ENCODE results near the gene KRTAP3-3.

Gene KRTAP3-3

DNA sequence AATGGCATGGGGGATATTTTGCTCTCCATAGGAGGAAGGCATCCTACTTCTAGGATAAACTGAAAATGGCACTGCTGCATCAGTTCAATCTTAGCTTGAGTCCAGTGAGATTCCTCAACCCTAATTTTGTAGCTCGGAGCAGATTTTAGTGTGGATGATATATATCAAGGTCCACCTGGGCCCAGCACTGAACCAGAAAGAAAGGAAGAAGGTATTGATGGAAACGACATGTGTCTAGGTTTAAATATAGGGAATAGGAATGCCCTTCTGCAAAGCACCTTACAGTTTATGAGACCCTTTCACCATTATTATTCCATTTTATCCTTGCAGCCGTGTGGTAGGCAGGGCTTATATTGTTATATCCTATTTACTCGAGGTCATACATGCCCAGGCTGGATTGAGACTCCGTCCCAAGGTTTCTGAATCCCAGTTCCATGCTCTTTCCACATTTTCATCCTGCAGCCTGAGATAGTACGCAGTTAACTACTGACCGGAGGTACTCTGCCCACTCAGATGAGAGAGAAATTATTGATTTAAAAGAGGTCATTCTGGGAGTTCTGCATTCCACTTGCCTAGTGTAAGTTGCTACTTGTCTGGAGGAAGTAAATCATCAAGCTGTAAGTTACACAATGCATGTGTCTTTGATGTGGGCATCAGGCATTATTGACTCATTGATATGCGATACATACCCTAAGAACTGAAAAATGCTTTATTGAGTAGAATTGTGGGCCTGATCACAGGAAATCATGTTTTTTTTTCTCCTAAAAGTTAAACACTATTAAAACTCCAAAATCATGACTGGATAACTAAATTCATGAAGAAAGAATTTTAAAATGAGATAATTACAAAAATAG, 37.3 kb downstream of the KRTAP3-3 start:
- no peak for DNase-seq

DNA sequence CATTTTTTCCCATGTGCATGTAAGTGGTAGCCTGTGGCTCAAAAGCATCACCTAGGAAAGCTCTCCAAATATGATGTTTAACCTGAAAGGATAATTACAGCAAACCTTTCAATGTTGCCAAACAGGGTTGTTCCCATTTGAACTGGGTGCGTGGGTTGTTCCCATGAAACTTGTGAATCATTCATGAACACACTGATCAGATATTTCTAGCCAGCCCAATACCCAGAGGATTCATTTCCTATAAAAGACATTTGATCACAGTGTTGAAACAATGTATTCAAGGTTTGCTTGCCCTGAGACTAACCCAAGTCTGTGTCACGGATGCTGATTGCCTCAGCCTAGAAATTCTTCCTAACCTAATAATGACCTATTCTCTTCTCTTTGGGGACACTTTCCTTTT, 40.1 kb downstream of the KRTAP3-3 start:
- DNase-seq: peak in 1 of 2 donors; percentile 11

DNA sequence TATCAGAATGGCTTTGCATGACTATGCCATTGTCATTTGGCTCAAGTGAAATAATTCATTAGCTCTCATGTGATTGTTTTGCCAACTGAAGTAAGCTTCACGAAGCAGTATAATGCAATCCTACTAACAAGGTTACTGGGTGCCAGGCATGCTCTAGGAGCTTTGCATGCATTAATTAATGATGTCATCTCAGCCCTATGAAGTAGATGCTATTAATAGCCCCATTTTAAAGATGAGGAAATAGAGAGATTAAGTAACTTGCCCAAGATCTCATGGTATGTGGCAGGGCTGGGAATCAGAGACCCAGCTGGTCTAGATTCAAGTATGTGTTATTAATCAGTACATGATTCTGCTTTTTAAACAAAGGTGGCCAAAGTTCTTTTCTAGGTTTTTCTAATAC, 41.3 kb downstream of the KRTAP3-3 start:
- no peak for DNase-seq

DNA sequence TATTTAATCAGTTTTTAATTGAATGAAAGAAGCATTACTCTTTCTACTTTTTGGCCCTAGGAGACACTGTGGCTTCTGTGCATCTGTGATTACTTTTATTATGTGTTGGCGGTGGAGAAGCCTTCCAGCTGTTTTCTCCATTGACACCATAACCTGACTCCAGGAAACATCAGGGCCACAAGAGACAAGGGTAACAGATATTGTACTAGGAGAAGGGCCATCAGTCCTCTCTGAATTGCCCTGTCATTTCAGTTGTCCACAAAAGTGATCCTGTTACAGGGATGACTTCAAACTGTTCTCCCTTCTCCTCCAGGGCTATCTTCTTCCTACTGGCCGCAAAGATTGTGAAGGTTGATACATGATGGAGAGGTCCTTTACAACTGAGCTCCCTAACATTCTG, 41.8 kb downstream of the KRTAP3-3 start:
- DNase-seq: no peak

DNA sequence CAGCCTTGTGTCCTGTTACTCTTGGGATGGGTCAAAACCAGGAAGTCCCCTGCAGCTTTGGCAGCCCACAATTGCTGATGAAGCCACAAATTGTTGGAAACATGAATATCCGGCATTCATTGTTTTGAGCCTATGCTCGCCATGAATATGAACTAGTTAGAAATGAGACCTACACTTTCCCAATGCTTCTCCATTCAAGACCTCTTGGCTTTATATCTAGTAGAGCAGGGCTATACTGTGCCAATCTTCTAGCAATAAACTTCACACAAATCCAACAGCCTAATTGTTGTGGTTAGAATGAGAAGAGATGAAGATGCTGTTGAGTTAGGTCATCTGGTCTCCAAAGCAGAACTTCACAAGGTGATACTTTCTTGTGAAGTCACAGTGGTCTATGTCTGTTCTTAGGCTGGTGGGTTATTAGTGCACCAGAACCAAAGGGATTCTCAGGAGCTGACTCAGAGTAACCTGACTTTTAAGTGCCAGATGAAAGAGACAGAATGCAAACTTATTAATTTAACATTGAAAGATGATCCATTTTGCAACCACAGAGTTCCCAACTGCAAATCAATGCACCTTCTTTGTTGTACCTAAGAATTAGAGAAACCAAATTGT, 42.8 kb downstream of the KRTAP3-3 start:
- no peak for DNase-seq

DNA sequence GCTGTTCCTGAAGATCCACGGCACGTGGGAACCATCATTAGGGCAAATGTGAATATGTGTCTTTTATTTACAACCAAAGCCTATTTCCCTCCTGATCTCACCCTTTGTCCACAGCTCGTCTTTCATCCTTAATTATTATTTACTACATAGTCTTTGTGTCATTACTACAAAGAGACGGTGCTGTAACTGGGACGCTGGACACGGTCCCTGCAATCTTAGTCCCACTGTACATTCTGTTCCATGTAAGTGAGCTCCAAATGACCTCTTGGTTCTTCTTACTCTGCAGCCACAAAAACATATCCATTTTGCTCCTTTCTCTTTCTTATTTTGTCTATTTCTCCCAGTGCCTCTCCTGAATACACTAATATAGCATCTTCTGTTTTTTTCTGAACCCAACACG, 43.8 kb downstream of the KRTAP3-3 start:
- no peak for DNase-seq

DNA sequence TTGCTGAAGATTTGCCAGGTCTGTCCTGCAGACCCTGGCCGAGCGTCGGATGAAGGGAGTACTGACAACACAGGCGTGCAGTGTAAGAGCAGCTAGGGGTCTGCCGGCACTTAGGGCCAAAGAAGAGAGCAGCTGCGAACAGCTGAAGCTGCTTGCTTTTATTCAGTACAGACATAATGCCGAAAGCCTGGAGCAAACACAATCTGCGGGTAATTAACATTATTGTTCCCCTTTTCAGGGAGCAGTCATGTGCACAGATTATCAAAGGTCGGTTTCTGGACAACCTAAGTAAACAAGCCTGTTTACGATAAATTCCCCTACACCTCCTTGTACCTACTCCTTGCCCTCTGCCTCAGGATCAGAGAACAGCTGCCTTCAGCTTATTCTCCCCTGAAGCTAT, 44.5 kb downstream of the KRTAP3-3 start:
- DNase-seq: no peak

DNA sequence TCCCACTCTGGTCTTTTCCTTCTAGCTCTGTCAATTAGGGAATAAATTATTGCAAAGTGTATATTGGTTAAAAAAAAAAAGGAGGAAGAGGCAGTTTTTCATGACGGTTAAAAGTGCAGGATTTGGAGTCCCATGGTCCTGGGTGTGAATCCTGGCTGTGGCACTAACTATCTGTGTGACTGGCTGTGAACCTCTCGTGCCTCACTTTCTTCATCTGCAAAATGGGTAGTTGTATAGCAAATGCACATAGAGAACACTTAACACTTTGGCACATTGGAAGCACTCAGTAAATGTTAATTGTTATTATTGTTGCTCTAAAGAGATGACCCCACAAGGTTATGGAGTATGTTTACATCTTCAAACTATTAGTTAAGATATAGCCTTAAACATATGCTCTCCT, 46.0 kb downstream of the KRTAP3-3 start:
- DNase-seq: no peak

DNA sequence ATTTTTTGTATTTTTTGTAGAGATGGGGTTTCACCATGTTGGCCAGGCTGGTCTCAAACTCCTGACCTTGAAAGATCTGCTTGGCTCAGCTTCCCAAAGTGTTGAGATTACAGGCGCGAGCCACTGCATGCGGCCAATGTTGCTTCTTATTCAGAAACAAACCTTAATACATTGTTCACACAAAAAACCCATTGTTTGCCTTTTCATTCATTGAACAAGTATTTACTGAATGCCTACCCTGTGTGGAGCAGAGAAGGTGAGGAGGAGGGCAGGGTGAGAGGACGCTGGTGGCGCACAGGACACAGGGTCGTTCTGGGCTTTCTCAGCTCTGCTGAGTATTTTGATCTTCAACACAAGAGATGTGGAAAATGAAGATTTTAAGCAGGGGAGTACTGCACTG, 48.5 kb downstream of the KRTAP3-3 start:
- DNase-seq: no peak

DNA sequence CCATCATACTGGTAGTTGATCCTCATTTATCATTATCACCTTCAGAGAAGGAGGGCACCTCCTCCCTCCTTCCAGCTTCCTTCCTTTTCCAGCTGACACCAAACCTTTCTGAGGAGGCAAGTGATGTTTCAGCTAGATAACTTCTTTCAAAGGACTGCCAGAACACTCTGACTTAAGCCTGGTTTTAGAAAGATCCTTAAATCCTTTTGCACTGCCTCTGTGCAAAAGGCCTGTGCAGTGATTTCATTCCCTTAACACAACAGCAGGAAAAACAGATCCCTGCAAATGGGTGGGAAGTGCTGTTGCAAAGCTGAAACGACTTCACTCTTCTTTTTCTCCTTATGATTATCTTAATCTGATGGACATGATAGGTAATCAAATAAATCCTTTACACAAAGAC, 49.4 kb downstream of the KRTAP3-3 start:
- no peak for DNase-seq
